RWPE1 (cell line): ENCODE data around the gene PIK3C2G.

ENCODE experiments used
- CTCF ChIA-PET: fragments of 350-600 bp; sonication (Branson Sonifier 250); formaldehyde crosslinking; extraction: SDS; loops from one replicate; lab custom pipeline; 2021; lab: Yijun Ruan, JAX
- POLR2A ChIA-PET: fragments of 400-600 bp; formaldehyde crosslinking; extraction: SDS; loops from one replicate; lab custom pipeline; 2020; ENCODE audit warnings: antibody characterized with exemption; ENCODE audit not compliant: low non-redundant PET; lab: Yijun Ruan, JAX
- DNase-seq: peaks from one replicate; pipeline ENCODE4 v3.0.0; 2012; ENCODE audit warnings: low spot score
- H3K27ac ChIP-seq: fragments of 450-650 bp; 2 replicates; pipeline ENCODE4 v1.5.1; 2017
- TF ChIP-seq, protein P1 (sequence below): fragments of 450-650 bp; conservative IDR thresholded peaks from 2 replicates; pipeline ENCODE4 v1.5.1; 2017; ENCODE audit warnings: low read depth, mild to moderate bottlenecking

Gene PIK3C2G

DNA sequence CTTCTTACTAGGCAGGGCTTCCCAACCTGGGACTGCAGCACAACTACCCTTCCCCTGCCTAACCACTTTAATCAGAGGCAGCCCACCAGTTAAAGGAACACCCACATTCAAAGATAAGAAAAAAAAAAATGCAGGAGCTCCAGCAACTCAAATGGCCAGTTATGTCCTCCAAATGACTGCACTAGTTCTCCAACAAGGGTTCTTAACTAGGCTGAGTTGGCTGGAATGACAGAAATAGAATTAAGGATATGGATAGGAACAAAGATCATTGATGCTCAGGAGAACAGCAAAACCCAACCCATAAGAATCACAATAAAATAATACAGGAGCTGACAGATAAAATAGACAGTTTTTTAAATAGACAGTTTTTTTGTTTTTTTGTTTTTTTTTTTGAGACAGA is 322.3 kb downstream of the PIK3C2G start:
- POLR2A ChIA-PET = no interaction called here
- CTCF ChIA-PET = no interaction called here
- TF ChIP-seq, protein P1, sequence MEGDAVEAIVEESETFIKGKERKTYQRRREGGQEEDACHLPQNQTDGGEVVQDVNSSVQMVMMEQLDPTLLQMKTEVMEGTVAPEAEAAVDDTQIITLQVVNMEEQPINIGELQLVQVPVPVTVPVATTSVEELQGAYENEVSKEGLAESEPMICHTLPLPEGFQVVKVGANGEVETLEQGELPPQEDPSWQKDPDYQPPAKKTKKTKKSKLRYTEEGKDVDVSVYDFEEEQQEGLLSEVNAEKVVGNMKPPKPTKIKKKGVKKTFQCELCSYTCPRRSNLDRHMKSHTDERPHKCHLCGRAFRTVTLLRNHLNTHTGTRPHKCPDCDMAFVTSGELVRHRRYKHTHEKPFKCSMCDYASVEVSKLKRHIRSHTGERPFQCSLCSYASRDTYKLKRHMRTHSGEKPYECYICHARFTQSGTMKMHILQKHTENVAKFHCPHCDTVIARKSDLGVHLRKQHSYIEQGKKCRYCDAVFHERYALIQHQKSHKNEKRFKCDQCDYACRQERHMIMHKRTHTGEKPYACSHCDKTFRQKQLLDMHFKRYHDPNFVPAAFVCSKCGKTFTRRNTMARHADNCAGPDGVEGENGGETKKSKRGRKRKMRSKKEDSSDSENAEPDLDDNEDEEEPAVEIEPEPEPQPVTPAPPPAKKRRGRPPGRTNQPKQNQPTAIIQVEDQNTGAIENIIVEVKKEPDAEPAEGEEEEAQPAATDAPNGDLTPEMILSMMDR = no peak
- H3K27ac ChIP-seq = no peak overlapping the region
- no peak for DNase-seq

DNA sequence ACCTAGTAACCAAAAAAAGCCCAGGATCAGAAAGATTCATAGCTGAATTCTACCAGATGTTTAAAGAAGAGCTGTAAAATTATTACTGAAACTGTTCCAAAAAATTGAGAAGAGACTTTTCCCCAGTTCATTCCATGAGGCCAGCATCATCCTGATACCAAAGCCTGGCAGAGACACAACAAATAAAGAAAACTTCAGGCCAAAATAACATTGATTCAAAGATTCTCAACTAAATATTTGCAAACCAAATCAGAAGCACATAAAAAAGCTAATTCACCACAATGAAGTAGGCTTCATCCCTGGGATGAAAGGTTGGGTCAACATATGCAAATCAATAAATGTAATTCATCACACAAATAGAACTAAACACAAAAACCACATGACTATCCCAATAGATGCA is 325.3 kb downstream of the PIK3C2G start:
- no peak for DNase-seq
- CTCF ChIA-PET = interaction anchor here (1.0 kb wide), 1 partner anchor 28 kb away, joined by 6 read pairs; no protein-coding TSS in a partner anchor
- H3K27ac ChIP-seq = no peak overlapping the region
- TF ChIP-seq, protein P1 = no peak
- POLR2A ChIA-PET = no interaction called here

- CTCF ChIA-PET = no interaction called here
Measured at GRCh38 chr12:18589316-18589715, 328.0 kb downstream of the PIK3C2G start.

GRCh38 chr12:18591473-18591872 is 330.2 kb downstream of the PIK3C2G start:
- TF ChIP-seq, protein P1 = no peak
- POLR2A ChIA-PET = no interaction called here
- no peak overlapping the region for H3K27ac ChIP-seq
- no peak for DNase-seq
- CTCF ChIA-PET = interaction anchor here (0.6 kb wide), 1 partner anchor 214 kb away, joined by 5 read pairs; no protein-coding TSS in a partner anchor

More at GRCh38 chr12:18589316-18589715, 328.0 kb downstream of the PIK3C2G start:
- POLR2A ChIA-PET = no interaction called here
- TF ChIP-seq, protein P1 = no peak
- DNase-seq = no peak
- no peak overlapping the region for H3K27ac ChIP-seq

- POLR2A ChIA-PET = no interaction called here
- H3K27ac ChIP-seq = no peak overlapping the region
- CTCF ChIA-PET = no interaction called here
- DNase-seq = no peak
- TF ChIP-seq, protein P1 = no peak
Measured at GRCh38 chr12:18595412-18595811, 334.1 kb downstream of the PIK3C2G start.

- no peak overlapping the region for H3K27ac ChIP-seq
- no peak for DNase-seq
- POLR2A ChIA-PET = no interaction called here
- CTCF ChIA-PET = no interaction called here
- TF ChIP-seq, protein P1 = no peak
Measured at GRCh38 chr12:18601962-18602361, 340.6 kb downstream of the PIK3C2G start.
